Peyer's patch (tissue), 4 donors: ENCODE measurements around the gene CTSH.

Experiments used
- CTCF ChIP-seq, 6 experiments: fragments of 450-650 bp in 4 of 6; fragments of 200-600 bp in 2 of 6; sonication (generic) in 1 of 6; IDR thresholded peaks; one replicate each; pipeline ENCODE4 v1.5.1; 2017 to 2019; ENCODE audit warnings: antibody characterized with exemption in 6 of 6, mild to moderate bottlenecking in 3 of 6, moderate library complexity in 1 of 6
- POLR2A ChIP-seq, 2 donors: fragments of 450-650 bp; IDR thresholded peaks; one replicate each; pipeline ENCODE4 v1.5.1; 2017; ENCODE audit warnings: antibody characterized with exemption in 2 of 2, mild to moderate bottlenecking in 2 of 2, moderate library complexity in 2 of 2

- TF ChIP-seq CTCF (IDR thresholded peaks at IDR 0.05) = no peak
- TF ChIP-seq POLR2A (IDR thresholded peaks at IDR 0.05) = no peak
Measured at GRCh38 chr15:78977091-78977571, 32.3 kb upstream of the CTSH start.
